Stimulated activated CD4-positive, alpha-beta T cell treated with anti-CD3 and anti-CD28 coated beads, Interleukin-4, amount 100 ng/mL, for 1 hour (primary cell): Measurements from ENCODE around the gene COL26A1.

Experiments used
- DNase-seq: peaks from one replicate; pipeline ENCODE4 v3.0.0-alpha.2; 2020

COL26A1 gene

DNA sequence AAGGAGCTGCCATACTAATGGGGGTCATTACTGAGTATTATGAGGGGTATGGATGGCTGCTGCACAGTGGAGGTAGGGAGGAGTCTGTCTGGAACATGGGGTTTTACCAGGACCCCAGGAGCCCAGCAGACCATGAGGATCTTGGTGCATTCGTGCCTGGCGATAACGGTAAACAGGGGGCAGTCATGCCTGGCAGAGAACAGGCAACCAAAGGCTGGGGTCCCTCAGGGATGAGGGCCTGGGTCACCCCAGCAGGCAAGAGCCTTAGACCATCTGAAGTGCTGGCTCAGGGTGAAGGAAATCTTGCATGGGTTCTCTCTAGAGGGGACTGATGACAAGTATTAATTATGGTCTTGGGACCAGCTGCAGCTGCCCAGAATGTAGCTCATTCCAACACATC lies 220.3 kb downstream of the COL26A1 start:
- DNase-seq: no peak

- DNase-seq: no peak
These were observed 223.6 kb downstream of the COL26A1 start for GRCh38 chr7:101586078-101586905.

GRCh38 chr7:101586906-101587677 lies 224.4 kb downstream of the COL26A1 start:
- DNase-seq: no peak

DNA sequence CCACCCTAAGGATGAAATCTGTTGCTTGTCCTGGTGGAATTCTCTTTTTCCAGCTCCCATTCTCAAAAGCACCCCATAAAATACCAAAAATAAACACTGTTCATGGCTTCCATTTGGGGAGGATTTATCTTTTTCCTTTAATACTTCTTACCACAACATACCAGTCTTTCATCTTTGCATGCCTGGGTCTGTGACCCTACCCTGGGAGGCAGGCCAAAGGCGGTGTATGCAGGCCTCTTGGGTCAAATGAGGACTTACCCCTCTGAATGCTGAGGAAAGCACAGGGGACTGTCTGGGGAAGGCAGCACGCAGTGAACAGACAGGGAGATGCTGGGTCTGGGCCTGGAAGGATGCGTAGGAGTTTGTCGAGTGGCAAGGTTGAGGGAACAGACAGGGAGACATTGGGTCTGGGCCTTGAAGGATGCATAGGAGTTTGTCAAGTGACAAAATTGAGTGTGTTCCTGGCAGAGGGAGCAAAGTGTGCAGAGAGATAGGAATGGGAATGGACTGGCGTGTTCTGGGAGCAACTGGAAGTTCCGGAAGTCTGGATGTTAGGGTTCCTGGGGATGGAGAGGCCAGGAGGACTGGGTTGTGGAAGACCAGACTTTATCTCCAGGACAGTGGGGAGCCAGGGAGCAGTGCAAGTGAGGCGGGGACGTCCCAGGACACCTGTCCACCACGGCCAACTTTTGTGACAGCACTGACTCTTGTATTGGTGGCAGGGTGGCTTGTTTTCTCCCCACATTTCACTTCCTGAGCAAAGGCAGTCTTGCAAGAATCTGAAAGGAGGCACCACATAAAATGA lies 225.7 kb downstream of the COL26A1 start:
- DNase-seq: no peak

GRCh38 chr7:101589052-101589451 lies 226.4 kb downstream of the COL26A1 start:
- no peak for DNase-seq

- no peak for DNase-seq
These were observed 227.4 kb downstream of the COL26A1 start for GRCh38 chr7:101589976-101590662.

GRCh38 chr7:101590663-101591435 lies 228.2 kb downstream of the COL26A1 start:
- no peak for DNase-seq

DNA sequence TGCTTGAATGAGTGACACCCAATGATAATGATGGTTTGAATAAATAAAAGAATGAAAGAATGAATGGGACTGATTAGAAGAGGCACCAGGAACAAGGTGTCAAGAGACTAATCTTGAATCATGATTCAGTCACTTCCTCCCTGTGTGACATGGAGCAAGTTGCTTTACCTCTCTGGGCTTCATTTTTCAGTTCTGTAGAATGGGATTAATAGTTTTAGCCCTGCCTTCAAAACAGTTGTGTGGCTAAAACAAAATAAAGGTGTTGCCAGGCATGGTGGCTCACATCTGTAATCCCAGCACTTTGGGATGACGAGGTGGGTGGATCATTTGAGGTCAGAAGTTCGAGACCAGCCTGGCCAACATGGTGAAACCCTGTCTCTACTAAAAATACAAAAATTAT lies 228.8 kb downstream of the COL26A1 start:
- DNase-seq: no peak

DNA sequence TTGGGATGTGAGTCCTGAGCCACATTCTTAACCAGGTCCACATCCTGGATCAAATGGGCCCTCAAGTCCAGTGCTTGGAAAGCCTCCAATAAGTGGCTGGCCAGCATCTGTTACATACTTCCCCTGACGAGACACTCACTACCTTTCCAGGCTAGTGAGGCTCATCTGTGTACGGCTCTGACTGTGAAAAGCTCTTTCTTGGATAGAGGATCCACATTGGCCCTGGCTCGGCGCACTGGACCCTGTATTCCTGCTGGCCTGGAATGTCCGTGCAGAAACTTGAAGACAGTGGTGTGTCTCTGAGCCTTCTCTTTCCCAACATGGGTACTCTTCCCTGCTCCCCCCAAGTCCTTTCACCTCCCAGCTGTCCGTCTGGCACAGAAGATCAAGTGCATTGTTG lies 230.9 kb downstream of the COL26A1 start:
- no peak for DNase-seq

DNA sequence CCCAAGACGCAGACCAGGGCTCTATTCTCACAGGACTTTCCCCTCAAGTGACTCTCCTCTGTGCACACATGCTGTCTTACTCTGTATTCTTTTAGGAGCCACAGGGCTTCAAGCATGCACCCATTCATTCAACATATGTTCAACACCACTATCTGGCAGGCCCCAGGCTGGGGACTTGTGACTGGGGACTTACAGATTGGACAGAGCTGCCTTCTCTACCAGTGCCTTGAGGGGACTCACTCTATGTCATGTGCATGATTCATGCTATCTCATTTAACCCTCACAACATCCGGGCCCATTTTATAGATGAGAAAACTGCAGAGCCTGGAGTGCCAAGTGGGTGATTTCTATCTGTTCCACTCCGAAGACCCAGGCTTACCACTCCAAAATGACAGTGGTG lies 232.1 kb downstream of the COL26A1 start:
- DNase-seq: no peak

GRCh38 chr7:101595246-101595645 lies 232.6 kb downstream of the COL26A1 start:
- no peak for DNase-seq

- DNase-seq: no peak
These were observed 233.3 kb downstream of the COL26A1 start for GRCh38 chr7:101595766-101596537.

- no peak for DNase-seq
These were observed 234.2 kb downstream of the COL26A1 start for GRCh38 chr7:101596898-101597297.

GRCh38 chr7:101597941-101598340 lies 235.3 kb downstream of the COL26A1 start:
- no peak for DNase-seq

DNA sequence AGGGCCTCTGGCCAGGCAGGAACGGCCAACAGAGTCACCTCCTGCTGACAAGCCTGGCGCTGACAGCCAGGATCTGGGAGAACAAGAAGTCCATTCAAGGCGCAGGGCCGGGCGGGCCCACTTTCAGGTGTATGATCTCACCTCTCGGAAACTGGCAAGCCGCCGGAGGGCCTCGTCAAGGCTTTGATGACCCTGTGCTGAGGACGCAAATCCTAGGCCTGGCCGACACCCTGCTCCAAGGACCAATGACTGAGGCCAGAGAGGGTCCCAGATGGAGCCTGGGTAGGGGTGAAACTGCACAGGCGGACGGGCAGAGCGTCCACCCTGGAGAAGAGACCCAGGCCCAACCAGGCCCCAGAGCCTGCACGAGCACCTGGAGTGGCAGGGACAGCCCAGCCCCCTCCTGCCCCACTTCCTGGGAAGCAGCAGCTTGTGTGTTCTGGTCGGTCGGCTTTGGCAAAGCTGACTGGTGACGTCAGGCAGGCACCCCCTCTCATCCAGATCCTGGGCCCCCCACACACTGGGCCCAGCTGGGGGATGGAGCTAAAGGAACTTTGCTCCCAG lies 235.8 kb downstream of the COL26A1 start:
- DNase-seq: no peak

GRCh38 chr7:101598986-101599771 lies 236.5 kb downstream of the COL26A1 start:
- no peak for DNase-seq

DNA sequence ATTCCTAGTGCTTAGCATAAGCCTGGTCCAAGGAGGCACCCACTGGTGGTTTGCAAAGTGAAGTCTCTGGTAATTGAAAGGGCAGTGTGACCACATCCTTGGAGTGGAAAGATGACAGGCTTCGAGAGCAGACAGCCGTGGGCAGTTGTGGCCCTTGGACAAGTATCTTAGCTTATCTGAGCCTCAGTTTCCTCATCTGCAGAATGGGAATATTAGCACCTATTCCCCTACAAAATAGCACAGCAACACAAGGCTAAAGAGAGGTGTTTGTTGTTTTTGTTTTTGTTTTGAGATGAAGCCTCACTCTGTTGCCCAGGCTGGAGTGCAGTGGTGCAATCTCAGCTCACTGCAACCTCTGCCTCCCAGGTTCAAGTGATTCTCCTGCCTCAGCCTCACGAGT lies 237.1 kb downstream of the COL26A1 start:
- DNase-seq: no peak

GRCh38 chr7:101602082-101602481 lies 239.4 kb downstream of the COL26A1 start:
- no peak for DNase-seq

- peak; percentile 71 for DNase-seq
These were observed 240.0 kb downstream of the COL26A1 start for GRCh38 chr7:101602484-101603241.
